K562 (cell line): ENCODE measurements around the gene ADGRG1. TPM values are rescaled to one million over a fixed set of nuclear protein-coding genes. Genes with fewer than 3 reads are reported as not detected.
A peak's percentile ranks its signal among the peaks of the same experiment; 100 is the strongest.

Experiments
- CC2D1A ChIP-seq: fragments of 450-650 bp; IDR thresholded peaks from 2 replicates; pipeline ENCODE4 v1.6.1; 2017; ENCODE audit warnings: mild to moderate bottlenecking
- ETS2 ChIP-seq: IDR thresholded peaks from 2 replicates; pipeline ENCODE4 v1.6.1; 2016; ENCODE audit warnings: borderline replicate concordance, missing genetic modification characterization, mild to moderate bottlenecking, moderate library complexity, missing compliant biosample characterization; ENCODE audit not compliant: poor library complexity, severe bottlenecking
- MAZ ChIP-seq, 2 experiments: fragments of 450-650 bp in 1 of 2; sonication (generic) in 1 of 2; formaldehyde crosslinking; IDR thresholded peaks in 1 of 2; conservative IDR thresholded peaks in 1 of 2; 2 replicates each; pipeline versions ENCODE4 v1.4.0 to v1.5.0; 2020; ENCODE audit warnings: mild to moderate bottlenecking in 1 of 2, missing genetic modification reagents in 1 of 2
- RAD21 ChIP-seq, 2 experiments: fragments of 250-450 bp in 1 of 2; fragments of 450-650 bp in 1 of 2; sonication (Bioruptor Pico) in 1 of 2; formaldehyde crosslinking in 1 of 2; IDR thresholded peaks in 1 of 2; conservative IDR thresholded peaks in 1 of 2; 2 replicates each; pipeline versions ENCODE4 v1.4.0 to v1.8.0; 2020 to 2022; ENCODE audit warnings: mild to moderate bottlenecking in 2 of 2, moderate library complexity in 1 of 2
- STAG1 ChIP-seq: sonication (generic); formaldehyde crosslinking; IDR thresholded peaks from 2 replicates; pipeline ENCODE4 v1.5.0; 2020; ENCODE audit warnings: missing genetic modification reagents, borderline replicate concordance
- TARDBP ChIP-seq: fragments of 450-650 bp; IDR thresholded peaks from 2 replicates; pipeline ENCODE4 v1.6.1; 2016
- polyA plus RNA-seq, 8 experiments: library from polyadenylated mRNA; depleted of rRNA in 4 of 8; stranded (reverse) in 5 of 8; unstranded in 3 of 8; fragments of >200 nt; fragmentation: Nextera tagmentation in 2 of 8; fragmentation: Illumina TruSeq in 1 of 8; extraction: Ambion mirVana in 2 of 8; extraction: Trizol in 1 of 8; gene quantifications; 2 replicates each; pipeline versions ENCODE4 v1.2.1 to v1.2.3, GENCODE V29; 2011 to 2014; ENCODE audit warnings: inconsistent platforms in 1 of 8, missing spikeins in 1 of 8
- total RNA-seq, 7 experiments: library from RNA; depleted of rRNA in 6 of 7; stranded (reverse); fragments of >200 nt in 6 of 7; fragmentation: Illumina TruSeq in 2 of 7; extraction: Trizol in 2 of 7; gene quantifications; 2 replicates each; pipeline versions ENCODE4 v1.2.1 to v1.2.3, GENCODE V29; 2011 to 2021; ENCODE audit warnings: low replicate concordance in 1 of 7
- TF ChIP-seq, protein P1 (sequence below), 2 experiments: fragments of 450-650 bp; formaldehyde crosslinking in 1 of 2; IDR thresholded peaks; 2 replicates each; pipeline versions ENCODE4 v1.4.0 to v1.6.1; 2014 to 2020; ENCODE audit warnings: mild to moderate bottlenecking in 2 of 2, borderline replicate concordance in 1 of 2, low read depth in 1 of 2
- TF ChIP-seq, protein P2 (sequence below): fragments of 450-650 bp; formaldehyde crosslinking; IDR thresholded peaks from 2 replicates; pipeline ENCODE4 v1.4.0; 2020; ENCODE audit warnings: mild to moderate bottlenecking, moderate library complexity
- TF ChIP-seq, protein P3 (sequence below): fragments of 250-450 bp; sonication (Bioruptor Pico); IDR thresholded peaks from 2 replicates; pipeline ENCODE4 v1.4.0; 2020

Gene ADGRG1
- total and polyA plus RNA-seq, 9 of the 15 experiments (the other 6 are each of a cell fraction or from before 2014, with no cell fraction given) = 0.04 to 0.31 (median 0.16) TPM; not detected in 6

- TF ChIP-seq, protein P1, sequence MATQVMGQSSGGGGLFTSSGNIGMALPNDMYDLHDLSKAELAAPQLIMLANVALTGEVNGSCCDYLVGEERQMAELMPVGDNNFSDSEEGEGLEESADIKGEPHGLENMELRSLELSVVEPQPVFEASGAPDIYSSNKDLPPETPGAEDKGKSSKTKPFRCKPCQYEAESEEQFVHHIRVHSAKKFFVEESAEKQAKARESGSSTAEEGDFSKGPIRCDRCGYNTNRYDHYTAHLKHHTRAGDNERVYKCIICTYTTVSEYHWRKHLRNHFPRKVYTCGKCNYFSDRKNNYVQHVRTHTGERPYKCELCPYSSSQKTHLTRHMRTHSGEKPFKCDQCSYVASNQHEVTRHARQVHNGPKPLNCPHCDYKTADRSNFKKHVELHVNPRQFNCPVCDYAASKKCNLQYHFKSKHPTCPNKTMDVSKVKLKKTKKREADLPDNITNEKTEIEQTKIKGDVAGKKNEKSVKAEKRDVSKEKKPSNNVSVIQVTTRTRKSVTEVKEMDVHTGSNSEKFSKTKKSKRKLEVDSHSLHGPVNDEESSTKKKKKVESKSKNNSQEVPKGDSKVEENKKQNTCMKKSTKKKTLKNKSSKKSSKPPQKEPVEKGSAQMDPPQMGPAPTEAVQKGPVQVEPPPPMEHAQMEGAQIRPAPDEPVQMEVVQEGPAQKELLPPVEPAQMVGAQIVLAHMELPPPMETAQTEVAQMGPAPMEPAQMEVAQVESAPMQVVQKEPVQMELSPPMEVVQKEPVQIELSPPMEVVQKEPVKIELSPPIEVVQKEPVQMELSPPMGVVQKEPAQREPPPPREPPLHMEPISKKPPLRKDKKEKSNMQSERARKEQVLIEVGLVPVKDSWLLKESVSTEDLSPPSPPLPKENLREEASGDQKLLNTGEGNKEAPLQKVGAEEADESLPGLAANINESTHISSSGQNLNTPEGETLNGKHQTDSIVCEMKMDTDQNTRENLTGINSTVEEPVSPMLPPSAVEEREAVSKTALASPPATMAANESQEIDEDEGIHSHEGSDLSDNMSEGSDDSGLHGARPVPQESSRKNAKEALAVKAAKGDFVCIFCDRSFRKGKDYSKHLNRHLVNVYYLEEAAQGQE (IDR thresholded peaks at IDR 0.05; ENCODE audit: borderline replicate concordance) = peak; percentile 90
- TF ChIP-seq, protein P1 (CRISPR knock-in tag; IDR thresholded peaks at IDR 0.05; ENCODE audit: low read depth) = no peak
- TF ChIP-seq, protein P2, sequence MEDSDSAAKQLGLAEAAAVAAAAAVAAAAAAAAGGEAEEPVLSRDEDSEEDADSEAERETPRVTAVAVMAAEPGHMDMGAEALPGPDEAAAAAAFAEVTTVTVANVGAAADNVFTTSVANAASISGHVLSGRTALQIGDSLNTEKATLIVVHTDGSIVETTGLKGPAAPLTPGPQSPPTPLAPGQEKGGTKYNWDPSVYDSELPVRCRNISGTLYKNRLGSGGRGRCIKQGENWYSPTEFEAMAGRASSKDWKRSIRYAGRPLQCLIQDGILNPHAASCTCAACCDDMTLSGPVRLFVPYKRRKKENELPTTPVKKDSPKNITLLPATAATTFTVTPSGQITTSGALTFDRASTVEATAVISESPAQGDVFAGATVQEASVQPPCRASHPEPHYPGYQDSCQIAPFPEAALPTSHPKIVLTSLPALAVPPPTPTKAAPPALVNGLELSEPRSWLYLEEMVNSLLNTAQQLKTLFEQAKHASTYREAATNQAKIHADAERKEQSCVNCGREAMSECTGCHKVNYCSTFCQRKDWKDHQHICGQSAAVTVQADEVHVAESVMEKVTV (CRISPR knock-in tag) = peak; percentile 76
- TF ChIP-seq STAG1 (CRISPR knock-in tag) = peak; percentile 41; the same call in 1 of the 2 replicates
- 0 out of 4 replicates have a peak, but pooled peaks of 1 of the 2 experiments have one; percentile 35 for TF ChIP-seq MAZ (CRISPR knock-in tag; conservative IDR thresholded peaks at IDR 0.05 in 1 of 2, IDR thresholded peaks at IDR 0.05 in 1 of 2)
- TF ChIP-seq ETS2 = no peak
- TF ChIP-seq CC2D1A = 0 out of 2 replicates have a peak, but pooled peaks have one; percentile 19
- TF ChIP-seq, protein P3, sequence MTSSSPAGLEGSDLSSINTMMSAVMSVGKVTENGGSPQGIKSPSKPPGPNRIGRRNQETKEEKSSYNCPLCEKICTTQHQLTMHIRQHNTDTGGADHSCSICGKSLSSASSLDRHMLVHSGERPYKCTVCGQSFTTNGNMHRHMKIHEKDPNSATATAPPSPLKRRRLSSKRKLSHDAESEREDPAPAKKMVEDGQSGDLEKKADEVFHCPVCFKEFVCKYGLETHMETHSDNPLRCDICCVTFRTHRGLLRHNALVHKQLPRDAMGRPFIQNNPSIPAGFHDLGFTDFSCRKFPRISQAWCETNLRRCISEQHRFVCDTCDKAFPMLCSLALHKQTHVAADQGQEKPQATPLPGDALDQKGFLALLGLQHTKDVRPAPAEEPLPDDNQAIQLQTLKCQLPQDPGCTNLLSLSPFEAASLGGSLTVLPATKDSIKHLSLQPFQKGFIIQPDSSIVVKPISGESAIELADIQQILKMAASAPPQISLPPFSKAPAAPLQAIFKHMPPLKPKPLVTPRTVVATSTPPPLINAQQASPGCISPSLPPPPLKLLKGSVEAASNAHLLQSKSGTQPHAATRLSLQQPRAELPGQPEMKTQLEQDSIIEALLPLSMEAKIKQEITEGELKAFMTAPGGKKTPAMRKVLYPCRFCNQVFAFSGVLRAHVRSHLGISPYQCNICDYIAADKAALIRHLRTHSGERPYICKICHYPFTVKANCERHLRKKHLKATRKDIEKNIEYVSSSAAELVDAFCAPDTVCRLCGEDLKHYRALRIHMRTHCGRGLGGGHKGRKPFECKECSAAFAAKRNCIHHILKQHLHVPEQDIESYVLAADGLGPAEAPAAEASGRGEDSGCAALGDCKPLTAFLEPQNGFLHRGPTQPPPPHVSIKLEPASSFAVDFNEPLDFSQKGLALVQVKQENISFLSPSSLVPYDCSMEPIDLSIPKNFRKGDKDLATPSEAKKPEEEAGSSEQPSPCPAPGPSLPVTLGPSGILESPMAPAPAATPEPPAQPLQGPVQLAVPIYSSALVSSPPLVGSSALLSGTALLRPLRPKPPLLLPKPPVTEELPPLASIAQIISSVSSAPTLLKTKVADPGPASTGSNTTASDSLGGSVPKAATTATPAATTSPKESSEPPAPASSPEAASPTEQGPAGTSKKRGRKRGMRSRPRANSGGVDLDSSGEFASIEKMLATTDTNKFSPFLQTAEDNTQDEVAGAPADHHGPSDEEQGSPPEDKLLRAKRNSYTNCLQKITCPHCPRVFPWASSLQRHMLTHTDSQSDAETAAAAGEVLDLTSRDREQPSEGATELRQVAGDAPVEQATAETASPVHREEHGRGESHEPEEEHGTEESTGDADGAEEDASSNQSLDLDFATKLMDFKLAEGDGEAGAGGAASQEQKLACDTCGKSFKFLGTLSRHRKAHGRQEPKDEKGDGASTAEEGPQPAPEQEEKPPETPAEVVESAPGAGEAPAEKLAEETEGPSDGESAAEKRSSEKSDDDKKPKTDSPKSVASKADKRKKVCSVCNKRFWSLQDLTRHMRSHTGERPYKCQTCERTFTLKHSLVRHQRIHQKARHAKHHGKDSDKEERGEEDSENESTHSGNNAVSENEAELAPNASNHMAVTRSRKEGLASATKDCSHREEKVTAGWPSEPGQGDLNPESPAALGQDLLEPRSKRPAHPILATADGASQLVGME (CRISPR knock-in tag) = 0 out of 2 replicates have a peak, but pooled peaks have one; percentile 41
- peak; percentile 80 to 90 for TF ChIP-seq RAD21 (CRISPR knock-in tag; conservative IDR thresholded peaks at IDR 0.05 in 1 of 2, IDR thresholded peaks at IDR 0.05 in 1 of 2)
- TF ChIP-seq TARDBP = 0 out of 2 replicates have a peak, but pooled peaks have one; percentile 17
Measured at GRCh38 chr16:57660715-57661463, 32.5 kb downstream of the ADGRG1 start (continued).
